GM12865 (cell line): ENCODE measurements around the gene MED10.
"Not testable (repeated sequence)": the region's sequence is repeated elsewhere in the genome, so short reads cannot be mapped to it uniquely, and the experiment has no call there.

Experiments
- DNase-seq: peaks from one replicate; pipeline ENCODE4 v3.0.0; 2010; ENCODE audit warnings: low read depth
- H3K4me3 ChIP-seq: 2 replicates; pipeline ENCODE4 v1.5.1; 2011; ENCODE audit warnings: mild to moderate bottlenecking, low read depth, low read length, control low read depth
- CTCF ChIP-seq: IDR thresholded peaks from 2 replicates; pipeline ENCODE4 v1.5.1; 2011; ENCODE audit warnings: low read length, control low read depth, low read depth, inconsistent platforms; ENCODE audit not compliant: insufficient read depth; ENCODE audit errors: missing control alignments

The MED10 gene

DNA sequence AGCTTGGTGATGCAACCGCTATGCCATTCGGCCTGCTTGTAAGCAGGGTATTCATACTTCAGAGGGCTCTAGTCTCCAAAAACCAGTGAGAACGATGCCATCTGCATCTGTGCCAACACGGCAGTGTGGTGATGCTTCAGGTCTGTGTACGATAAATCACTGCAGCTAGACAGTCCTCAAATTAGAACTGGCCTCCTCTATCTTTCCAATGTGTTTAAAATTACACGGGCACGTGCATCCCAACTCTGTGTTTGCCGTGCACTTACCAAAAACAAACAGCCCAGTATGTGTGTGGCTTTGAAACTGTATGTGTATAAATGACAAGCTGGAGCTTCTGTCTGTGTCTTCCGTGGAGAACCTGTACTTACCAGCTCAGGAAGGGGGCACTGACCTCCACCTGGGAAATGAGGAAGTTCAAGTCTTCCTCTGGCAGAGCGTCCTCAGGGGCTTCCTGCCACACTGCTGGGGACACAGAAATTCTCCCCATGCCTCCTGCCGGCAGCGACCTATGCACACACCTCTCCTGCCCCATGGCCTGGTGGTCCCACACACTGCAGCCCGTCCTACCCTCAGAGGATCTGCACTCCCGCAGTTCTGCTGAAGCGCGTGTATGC lies 12.3 kb downstream of the MED10 start:
- DNase-seq, result no peak
- no peak overlapping the region for H3K4me3 ChIP-seq
- no peak for TF ChIP-seq CTCF

DNA sequence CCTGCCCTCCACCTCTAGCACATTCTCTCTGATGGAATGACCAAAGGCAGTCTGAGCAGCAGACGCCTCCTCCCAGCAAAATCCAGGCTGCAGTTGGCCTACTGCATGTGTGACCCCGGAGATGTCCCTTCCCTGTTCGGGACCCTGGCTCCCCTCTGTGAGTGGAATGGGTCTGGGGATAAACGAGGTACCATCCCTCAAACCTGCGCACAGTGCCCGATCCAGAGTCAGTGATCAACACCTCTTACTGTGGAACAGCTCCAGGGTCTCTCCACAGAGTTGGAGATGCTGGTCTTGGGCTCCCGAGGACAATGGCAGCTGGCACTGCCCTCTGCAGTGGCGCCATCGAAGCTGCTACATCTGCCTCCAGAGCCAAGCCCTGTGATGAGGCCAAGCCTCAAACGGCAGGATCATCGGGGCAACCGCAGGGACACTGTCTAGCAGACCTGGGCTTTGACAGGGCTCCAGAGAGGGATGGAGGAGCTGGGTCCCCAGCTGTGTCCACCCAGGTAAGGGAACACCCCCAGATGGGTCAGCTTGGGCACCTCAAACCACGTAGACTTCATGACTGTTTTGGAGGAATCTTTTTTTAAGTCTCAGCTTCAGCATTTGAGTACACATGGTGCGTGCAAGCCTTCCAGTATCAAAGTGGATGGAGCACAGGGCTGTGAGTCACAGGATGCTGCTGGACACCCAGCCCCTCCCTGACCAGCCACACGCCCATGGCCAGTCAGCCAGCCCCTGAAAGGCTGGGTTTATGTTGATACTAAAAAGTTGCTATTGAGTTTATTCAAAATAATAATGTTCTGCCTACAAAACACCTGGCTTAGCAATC lies 13.0 kb downstream of the MED10 start:
- no peak for TF ChIP-seq CTCF
- no peak for DNase-seq

DNA sequence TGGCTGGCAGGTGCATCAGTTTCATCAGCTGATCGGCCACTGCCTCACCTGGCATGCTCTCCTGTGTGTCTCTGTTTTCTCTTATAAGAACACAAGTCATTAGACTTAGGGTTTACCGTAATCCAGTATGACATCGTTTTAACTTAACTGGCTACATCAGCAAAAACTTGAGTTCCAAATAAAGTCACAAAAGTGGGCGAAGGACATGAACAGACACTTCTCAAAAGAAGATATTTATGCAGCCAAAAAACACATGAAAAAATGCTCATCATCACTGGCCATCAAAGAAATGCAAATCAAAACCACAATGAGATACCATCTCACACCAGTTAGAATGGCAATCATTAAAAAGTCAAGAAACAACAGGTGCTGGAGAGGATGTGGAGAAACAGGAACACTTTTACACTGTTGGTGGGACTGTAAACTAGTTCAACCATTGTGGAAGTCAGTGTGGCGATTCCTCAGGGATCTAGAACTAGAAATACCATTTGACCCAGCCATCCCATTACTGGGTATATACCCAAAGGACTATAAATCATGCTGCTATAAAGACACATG lies 14.8 kb downstream of the MED10 start:
- not testable (repeated sequence) for H3K4me3 ChIP-seq, DNase-seq

More for the DNA sequence above, 13.0 kb downstream of the MED10 start:
- no peak overlapping the region for H3K4me3 ChIP-seq

- no peak overlapping the region for H3K4me3 ChIP-seq
- no peak for TF ChIP-seq CTCF
- DNase-seq, result no peak
Measured at GRCh38 chr5:6362846-6363245, 15.5 kb downstream of the MED10 start.

- no peak overlapping the region for H3K4me3 ChIP-seq
- DNase-seq, result no peak
- TF ChIP-seq CTCF, result no peak
Measured at GRCh38 chr5:6361101-6361500, 17.2 kb downstream of the MED10 start.

DNA sequence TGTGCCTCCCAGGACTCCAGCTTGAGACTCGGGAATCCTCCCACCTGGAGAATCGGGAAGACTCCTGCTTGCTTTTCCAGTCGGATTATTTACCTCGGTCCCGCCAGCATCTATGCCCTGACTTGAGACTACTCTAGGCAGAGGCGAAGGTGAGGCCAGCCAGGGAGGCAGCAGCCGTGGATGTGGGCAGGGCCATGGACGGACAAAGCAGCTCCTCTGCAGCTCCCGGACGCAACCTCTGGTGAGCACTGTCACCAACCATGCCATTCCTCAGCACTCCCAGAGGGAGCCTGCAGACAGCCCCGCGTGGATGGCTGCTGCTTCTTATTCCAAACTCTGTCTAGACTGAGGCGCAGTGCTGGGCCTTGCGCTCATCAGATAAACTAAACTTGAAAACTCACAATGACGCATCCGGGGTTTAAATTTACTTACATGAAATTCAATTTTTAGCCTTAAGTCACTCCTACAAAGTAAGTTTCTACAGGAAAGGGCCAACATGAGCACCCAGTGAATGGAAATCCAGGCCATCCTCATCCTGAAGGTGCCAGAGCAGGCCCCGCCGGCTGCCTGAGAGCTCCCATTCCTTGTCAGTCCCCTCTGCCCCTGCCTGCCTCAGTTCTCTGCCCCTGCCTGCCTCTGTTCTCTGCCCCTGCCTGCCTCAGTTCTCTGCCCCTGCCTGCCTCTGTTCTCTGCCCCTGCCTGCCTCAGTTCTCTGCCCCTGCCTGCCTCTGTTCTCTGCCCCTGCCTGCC lies 17.8 kb downstream of the MED10 start:
- no peak for DNase-seq
- no peak overlapping the region for H3K4me3 ChIP-seq

More for the DNA sequence above, 17.8 kb downstream of the MED10 start:
- no peak for TF ChIP-seq CTCF
